Measurements from ENCODE around the gene PDE8A.

The PDE8A gene

DNA sequence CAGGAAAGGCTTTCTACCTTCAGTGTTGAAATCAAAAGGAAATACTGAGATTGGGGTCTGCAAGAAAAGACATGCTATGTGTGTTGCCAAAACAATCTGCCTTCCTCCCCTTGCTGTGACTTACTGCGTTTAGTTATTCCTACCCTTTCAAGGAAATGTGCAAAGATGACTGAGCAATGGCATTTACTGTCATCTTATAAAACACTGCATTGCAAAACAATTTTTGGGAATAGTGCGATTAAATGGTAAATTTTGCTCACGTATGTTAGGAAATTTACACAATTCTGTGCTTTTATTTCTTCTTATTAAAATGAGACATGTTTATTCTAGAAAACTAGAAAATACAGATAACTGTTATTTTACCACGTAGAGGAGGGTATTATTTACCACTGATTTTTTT is 45.8 kb downstream of the PDE8A start:
- H3K4me3 ChIP-seq (ENCODE audit: low read depth, low read length): no peak overlapping the region
- DNase-seq (ENCODE audit: low read depth): no peak

DNA sequence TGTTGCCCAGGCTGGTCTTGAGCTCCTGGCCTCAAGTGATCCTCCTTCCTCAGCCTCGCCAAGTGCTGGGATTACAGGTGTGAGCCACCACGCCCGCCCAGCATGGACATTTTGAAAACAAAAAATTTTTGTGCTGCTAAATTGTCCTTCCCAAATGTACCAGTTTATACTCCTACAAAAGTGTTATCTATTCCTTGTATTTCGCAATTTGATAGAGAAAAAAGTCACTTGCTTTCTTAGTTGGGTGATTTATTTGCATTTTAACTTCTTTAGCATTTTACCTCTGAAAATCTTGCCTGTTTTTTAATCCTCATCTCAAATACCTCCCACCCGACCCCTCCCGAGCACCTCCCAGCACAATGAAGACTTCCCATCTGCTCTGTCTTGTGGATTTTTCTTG is 46.8 kb downstream of the PDE8A start:
- no peak overlapping the region for H3K4me3 ChIP-seq (ENCODE audit: low read depth, low read length)
- DNase-seq (ENCODE audit: low read depth): no peak

DNA sequence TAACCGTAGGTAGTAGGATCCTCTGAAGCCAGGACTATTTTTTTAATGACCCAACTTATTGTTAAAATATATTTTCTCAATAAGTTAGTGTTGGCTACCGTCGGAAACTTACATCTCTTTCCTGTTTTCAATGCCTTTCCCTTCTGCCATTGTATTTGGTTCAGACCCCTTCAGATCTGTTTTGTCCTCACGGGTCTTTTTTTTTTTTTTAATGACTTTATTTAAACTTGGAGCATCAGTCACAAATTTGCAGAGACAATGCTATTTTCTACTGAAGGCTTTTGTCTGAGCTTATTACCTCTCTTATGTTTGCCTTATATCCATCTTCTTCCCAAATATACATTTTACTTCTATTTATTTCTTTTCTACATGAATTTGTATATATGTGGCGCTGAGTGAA is 47.6 kb downstream of the PDE8A start:
- no peak overlapping the region for H3K4me3 ChIP-seq (ENCODE audit: low read depth, low read length)
- no peak for DNase-seq (ENCODE audit: low read depth)

DNA sequence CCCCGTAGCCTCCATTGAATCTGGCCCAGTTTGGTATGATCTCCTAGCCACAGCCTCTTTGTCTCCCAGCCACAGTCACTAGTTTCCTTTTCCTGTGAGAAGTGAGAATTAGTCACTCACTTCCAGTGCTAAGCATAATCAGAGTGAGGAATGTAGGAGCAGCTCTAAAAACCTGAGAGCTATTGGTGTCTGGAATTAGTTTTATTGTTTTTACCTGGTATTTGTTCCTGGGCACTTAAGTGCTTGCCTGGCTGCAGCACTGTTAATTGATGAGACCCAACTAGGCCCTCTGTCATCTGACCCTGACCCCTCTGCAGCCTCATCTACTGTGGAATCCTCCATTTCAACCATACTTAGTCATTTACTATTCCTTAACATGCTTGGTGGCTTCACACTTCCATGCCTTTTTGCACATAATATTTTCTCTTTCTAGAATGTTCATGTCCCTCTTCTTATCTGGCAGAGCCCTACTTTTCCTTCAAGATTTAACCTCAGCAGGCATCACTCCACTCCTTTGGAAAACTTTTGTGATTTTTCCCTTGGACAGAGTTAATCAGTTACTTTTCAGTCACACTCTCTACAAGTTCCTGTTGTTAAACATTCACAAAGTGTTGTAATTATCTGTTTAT is 48.8 kb downstream of the PDE8A start:
- DNase-seq (ENCODE audit: low read depth): no peak
- no peak overlapping the region for H3K4me3 ChIP-seq (ENCODE audit: low read depth, low read length)

DNA sequence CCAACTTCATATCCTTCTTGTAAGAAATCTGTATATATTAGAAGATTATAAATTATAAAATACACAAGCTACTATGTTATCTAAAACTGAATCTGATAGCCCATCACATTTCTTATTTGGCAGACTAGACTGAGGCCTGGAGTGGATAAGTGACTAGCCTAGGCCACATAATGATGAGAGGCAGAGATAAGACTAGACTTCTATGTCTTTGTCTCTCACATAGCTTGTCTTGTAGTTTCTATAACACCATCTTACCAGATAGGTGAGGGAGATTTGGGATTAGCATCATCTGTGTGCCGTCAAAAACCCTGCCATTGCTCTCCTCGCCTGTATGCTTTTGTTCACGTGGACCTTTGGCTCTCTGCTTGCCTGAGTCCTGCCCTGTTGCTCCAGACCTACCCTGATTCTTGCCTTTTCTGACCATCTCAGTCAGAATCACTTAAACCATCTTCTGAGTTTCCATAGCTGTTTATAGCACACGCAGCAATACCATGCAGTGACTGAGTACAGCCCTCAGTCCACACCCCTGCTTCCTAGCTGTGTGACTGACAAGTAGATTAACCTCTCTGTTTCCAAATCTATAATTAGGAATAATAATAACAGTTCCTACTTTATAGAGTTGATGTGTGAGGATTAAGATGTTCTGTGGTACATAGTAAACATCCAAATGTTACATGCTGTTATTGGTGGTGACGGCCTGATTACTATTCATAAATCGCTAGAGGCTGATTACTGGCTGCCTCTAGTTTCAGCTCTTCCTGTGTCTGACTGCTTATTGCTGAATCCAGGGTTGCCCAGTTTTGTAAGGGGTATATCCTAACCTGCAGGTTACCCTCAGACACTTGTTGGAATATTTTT is 49.7 kb downstream of the PDE8A start:
- DNase-seq (ENCODE audit: low read depth): no peak

DNA sequence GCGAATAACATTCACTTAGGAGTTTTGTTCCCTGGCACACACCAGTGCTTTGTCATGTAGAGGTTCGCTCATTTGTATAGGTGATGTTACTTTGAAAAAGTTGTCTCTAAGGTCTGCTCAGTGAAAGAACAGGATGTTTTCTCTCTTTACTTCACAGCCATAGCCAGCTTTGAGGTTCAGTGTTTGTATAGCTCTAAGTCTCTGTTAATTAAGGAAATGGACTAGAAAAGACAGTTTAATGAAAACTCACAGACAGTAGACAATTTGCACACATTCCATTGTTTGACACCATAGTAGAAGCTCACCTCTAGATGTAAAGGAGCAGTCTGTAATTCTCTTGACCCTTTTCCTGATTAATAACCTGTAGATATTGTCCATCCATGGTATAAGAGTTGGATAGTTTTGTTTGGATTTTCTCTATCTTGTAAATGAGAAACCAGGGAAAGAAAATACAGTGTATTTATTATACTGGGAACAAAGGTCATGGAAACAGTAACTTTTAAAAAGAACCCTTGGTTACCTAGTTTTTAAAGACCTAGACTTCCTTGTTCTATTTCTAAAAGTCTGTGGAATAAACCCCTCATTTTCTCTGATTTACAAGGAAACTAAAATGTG is 50.4 kb downstream of the PDE8A start:
- H3K4me3 ChIP-seq (ENCODE audit: low read depth, low read length): no peak overlapping the region
- no peak for DNase-seq (ENCODE audit: low read depth)

More for the DNA sequence above, 49.7 kb downstream of the PDE8A start:
- no peak overlapping the region for H3K4me3 ChIP-seq (ENCODE audit: low read depth, low read length)

DNA sequence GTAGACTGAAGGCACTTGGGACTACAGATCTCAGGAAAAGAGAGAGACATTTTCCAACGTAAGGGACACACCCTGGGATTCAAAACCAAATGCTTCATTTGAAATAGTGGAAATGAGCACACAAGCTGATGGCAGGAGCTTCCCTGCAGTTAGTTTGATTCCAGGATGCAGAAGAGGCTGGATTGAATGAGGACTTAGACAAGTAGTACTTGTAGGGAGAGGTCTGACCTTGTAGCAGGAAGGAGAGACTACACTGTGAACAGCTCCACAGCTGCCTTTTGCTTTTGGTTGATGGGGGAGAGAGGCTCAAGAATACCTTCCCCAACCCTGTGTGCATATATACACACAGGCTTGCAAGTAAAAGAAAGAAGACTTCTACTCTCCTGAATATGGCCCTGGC is 51.5 kb downstream of the PDE8A start:
- no peak for DNase-seq (ENCODE audit: low read depth)
- H3K4me3 ChIP-seq (ENCODE audit: low read depth, low read length): no peak overlapping the region

DNA sequence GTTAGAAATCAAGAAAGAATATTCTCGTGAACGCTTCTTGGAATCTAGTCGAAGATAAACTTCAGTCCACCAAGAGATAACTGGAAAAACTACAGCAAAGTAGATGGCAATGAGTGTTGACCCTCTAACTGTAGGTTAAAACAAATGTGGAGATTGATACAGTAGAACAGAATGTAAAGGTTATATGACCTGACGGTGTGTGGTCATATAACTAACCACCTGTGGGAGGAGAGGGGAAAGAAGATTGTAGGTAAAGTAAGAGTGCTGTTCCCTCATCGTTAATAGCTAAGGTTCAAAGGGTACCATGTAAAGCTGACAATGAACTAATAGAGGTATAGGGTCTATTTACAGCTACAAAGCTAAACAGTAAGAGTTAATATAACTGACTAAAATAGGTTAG is 52.6 kb downstream of the PDE8A start:
- H3K4me3 ChIP-seq (ENCODE audit: low read depth, low read length): no peak overlapping the region
- DNase-seq (ENCODE audit: low read depth): no peak

DNA sequence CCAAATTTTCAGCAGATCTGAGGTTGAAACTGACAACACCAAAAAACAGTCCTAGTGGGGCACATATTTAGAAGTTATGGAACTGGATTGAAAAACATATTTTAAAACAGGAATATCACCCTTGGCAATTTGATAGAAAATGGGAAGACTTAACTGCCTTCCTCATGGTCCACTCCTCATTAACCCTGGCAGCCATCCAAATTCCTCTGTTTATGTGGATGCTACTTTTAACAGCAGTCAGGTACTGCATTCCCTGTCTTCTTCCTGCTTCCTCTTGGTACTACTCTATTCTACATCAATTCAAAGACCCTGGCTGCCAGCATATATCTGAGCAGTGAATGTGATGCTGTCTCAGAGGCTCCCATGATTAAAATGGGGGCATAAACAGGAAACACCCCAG is 54.3 kb downstream of the PDE8A start:
- no peak for DNase-seq (ENCODE audit: low read depth)

DNA sequence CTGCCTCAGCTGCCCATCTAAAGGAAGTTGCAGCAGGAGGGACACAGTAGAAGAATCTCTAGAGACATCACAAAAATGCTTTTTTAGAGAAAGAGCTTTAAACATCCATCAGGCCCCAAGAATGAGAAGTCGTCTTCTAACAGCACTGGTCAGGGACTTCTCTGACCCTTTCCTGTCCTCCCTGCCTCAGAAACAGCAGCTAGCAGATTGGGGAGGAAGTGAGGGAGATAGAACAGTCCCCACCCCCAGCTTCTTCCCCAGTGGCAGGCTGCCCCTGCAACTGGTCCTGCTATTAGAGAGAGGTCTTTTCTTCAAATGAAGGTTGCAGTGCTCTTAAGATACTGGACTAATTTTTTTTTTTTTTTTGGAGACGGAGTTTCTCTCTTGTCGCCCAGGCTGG is 55.1 kb downstream of the PDE8A start:
- no peak overlapping the region for H3K4me3 ChIP-seq (ENCODE audit: low read depth, low read length)
- DNase-seq (ENCODE audit: low read depth): no peak

More for the DNA sequence above, 54.3 kb downstream of the PDE8A start:
- H3K4me3 ChIP-seq (ENCODE audit: low read depth, low read length): no peak overlapping the region

DNA sequence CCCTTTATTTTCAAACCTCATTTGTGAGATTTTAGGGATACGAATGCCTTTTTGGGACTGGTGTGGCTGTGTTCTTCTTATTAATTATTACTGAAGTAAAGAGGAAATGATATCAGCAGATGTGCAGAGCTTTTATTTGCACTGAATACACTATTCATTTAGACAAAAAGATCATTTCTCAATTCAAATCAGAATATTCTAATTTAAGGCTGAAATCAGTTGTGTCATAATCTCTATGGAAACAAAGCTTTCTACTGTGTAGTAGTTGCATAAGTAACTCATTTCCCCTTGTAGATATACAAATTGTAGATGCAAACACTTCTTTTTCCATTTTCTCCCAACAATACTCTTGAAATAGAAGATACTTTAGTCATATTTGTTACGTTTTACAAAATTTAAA is 56.0 kb downstream of the PDE8A start:
- DNase-seq (ENCODE audit: low read depth): no peak
- no peak overlapping the region for H3K4me3 ChIP-seq (ENCODE audit: low read depth, low read length)

DNA sequence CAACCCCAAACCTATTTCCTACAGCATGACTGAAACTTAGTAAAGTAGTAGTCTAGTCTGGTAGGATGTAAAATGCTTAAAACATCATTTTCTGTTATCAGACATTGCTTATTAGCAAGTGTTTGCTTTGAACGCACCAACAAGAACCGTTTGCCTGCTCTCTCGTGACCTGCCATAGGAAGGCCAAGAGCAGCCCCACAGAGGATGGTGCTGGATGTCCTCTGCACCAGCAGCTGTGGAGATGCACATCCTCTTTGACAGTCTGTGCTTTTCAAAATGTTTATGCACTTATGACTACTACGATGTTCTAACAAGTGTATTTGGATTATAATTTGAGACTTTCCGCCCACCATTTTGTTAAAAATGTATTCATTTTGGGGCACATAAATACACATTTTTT is 59.6 kb downstream of the PDE8A start:
- no peak overlapping the region for H3K4me3 ChIP-seq (ENCODE audit: low read depth, low read length)
- DNase-seq (ENCODE audit: low read depth): no peak

DNA sequence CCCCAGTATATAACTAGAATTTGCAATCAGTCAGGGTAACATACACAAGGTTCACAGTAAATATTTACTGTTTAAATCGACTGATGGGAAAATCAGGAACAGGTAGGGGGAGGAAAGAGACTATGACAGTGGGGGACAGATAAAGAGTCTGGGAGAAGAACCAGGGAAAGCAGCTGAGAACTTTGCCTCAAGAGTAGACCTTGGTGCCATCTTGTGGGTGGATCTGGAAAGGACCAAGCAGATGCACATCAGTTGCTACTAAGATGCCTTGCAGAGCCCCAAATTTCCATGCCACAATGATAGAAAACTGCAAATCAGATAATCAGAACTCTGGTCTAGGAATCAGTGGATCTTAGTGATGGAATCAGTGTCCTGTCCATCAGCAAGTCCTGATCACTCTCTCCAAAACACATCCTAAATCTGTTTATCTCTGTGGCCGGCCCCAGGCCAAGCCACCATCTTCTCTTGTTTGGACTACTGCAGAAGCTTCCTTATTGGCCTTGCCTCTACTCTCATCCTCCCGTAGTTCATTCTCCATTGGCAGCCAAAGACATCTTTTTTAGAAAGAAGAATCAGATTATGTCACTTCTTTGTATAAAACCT is 62.7 kb downstream of the PDE8A start:
- DNase-seq (ENCODE audit: low read depth): peak; percentile 31

DNA sequence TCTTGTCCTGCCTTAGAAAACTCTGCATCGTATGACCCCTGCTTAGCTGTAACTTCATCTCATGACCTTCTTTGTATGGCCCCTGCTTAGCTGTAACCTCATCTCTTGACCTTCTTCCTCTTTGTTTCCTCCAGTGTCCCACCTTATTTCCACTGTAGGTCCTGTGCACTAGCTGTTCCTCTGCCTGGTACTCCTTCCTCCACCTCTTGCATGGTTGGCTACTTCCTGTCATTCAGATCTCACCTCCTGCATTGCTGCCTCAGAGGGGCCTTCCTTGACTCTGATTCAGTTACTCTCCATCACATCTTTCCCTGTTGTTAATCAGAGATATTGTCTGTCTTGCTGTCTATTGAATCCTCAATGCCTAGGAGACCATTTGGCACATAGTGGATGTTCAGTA is 63.2 kb downstream of the PDE8A start:
- no peak for DNase-seq (ENCODE audit: low read depth)
- H3K4me3 ChIP-seq (ENCODE audit: low read depth, low read length): no peak overlapping the region

More for the DNA sequence above, 62.7 kb downstream of the PDE8A start:
- no peak overlapping the region for H3K4me3 ChIP-seq (ENCODE audit: low read depth, low read length)

DNA sequence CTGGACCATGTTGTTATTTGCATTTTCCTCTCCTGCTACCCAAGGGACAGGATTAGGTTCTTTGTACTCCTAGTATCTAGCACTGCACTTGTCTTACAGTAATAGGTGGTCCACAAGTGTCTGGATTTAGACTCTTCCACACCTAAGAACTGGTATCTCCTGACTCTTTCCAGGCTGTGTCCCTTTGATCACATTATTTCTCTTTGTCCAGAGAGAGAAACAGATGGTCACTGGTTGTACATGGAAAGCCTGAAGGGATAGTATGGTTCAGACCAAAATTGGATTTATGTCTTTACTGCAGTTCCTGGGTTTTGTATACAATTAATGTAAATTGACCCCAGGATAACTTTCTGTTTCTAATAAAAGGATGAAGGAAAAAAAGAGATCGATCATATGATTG is 64.0 kb downstream of the PDE8A start:
- H3K4me3 ChIP-seq (ENCODE audit: low read depth, low read length): no peak overlapping the region
- DNase-seq (ENCODE audit: low read depth): no peak

DNA sequence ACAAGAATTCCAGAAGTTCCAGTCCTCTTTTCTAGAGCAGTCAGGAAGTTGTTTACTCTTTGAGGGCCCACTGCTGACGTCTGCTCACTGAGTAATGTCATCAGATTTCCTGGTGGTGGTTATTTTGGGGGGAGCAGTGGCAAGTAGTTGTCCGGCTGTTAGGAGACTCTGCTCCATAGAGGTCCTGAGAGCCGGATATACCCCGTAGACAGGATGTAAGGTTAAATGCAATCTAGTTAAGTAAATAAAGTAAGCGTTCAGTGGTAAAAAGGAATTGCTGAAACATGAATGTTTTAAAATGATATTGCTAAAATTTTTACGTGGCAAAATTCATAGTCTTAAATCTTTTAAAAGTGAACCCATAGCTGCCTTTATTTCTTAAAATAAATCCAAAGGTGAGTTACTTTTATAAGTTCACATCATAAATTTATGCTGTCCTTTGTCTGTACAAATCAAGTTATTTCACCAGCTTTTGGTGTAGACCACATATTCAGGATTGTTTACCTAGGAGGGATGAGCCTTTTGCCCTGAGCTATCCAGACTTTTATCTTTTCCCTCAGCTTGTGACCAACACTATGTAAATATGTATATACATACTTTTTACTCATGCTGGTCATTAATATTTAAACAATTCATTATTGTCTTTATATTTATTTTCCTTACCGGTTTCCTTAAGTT is 65.8 kb downstream of the PDE8A start:
- H3K4me3 ChIP-seq (ENCODE audit: low read depth, low read length): no peak overlapping the region
- DNase-seq (ENCODE audit: low read depth): peak; percentile 83

DNA sequence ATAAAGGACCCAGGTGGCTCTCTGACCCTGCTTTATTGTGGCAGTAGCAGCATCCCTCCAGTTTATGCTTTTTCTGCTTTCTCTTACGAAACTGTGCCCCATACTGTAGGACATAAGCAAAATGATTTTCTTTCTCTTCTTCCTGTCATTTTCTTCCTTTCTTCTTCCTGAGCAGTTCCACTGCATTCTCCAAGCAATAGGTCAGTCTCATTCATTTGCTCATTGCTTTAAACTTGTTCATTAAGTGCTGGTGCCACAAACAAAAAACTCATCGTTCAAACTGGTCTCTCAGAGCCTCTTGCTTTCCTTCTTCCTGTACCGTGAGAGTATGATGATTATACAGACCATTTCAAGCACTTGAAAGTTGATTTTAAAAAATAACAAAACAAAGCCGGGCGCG is 66.8 kb downstream of the PDE8A start:
- no peak for DNase-seq (ENCODE audit: low read depth)
- H3K4me3 ChIP-seq (ENCODE audit: low read depth, low read length): no peak overlapping the region

DNA sequence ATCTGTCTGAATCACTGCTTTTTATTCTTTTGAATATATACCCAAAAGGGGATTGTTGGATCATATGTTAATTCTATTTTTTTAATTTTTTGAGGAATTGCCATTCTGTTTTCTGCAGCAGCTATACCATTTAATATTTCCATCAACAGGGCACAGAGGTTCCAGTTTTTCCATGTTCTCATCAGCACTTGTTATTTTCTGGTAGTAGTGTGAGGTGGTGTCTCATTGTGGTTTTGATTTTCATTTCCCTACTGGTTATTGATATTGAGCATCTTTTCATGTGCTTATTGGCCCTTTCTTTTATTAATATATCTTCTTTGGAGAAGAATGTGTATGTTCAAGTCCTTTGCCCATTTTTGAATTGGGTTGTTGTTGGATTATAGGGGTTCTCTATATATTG is 68.1 kb downstream of the PDE8A start:
- H3K4me3 ChIP-seq (ENCODE audit: low read depth, low read length): no peak overlapping the region
- DNase-seq (ENCODE audit: low read depth): no peak

DNA sequence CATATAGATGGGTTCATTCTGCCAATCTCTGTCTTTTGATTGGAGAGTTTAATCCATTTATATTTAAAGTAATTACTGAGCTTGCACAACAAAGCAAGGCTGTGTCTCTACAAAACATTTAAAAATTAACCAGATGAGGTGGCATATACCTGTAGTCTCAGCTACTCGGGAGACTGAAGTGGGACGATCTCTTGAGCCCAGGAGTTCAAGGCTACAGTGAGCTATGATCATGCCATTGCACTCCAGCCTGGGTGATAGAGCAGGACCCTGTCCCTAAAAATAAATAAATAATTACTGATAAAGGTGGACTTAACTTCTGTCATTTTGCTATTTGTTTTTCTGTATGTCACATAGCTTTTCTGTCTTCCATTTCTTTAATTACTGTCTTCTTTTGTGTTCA is 78.1 kb downstream of the PDE8A start:
- DNase-seq (ENCODE audit: low read depth): no peak
- H3K4me3 ChIP-seq (ENCODE audit: low read depth, low read length): no peak overlapping the region

DNA sequence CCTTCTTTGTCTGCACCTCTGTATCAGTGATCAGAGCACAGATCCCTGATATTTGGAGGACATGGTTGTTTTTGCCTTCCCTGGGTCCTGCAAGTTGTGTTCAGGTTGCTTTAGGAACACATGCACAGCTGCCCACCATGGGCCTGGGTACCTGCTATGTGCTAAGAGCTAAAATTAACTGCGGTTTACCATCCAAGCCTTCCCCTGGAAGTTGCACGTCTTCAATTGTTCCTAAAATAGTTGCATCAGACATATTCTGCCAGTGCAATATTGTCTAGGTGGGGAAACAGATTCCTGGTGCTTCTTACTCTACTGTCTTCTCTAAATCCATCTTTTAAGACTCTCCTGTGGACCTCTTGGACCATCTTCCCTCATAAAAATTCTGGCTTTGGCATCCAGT is 80.9 kb downstream of the PDE8A start:
- H3K4me3 ChIP-seq (ENCODE audit: low read depth, low read length): no peak overlapping the region
- no peak for DNase-seq (ENCODE audit: low read depth)
